CD4-positive, alpha-beta T cell treated with Interleukin-12 subunit alpha and Interleukin-12 subunit beta, for 1 hour (primary cell): ENCODE measurements around the gene SERPINB8.
A peak's percentile ranks its signal among the peaks of the same experiment; 100 is the strongest.

Experiments
- DNase-seq: peaks from one replicate; pipeline ENCODE4 v3.0.0-alpha.2; 2020

Gene SERPINB8

DNA sequence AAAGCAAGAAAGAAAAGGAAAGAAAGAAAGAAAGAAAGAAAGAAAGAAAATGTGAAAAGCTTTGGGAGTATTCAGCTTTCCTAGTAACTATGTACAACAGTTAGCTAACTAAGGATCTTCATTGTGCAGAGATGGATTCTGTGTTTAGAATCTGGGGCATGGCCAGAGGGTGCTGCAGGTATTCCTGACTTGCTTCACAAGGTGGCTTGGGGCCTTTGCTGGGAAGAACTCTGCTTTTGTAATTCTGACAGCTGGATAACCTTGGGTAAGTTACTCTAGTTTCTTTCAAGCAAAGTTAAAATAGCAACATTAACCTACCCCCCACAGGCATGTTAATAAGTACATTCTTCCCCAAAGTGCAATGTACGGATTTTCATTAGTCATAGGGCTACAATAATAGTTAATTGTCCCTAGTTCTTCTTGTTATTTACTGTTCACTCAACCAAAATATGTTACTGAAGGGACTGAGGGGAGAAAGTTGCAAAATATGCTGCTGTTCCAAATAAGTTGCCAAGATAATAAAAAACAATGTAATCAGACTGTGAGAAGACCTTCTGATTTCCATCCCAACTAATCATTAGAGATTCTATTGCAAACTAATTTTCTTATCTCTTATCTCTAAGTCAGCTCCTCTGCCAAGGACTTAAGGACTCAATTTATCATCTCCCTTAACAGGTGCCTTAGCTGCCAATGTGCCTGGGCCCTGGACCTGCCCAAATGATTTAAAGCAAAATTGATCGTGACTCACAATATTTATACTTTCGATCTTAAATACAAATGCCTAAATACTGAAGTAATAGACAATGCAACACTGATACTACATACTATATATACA, 50.3 kb downstream of the SERPINB8 start:
- DNase-seq, result no peak

DNA sequence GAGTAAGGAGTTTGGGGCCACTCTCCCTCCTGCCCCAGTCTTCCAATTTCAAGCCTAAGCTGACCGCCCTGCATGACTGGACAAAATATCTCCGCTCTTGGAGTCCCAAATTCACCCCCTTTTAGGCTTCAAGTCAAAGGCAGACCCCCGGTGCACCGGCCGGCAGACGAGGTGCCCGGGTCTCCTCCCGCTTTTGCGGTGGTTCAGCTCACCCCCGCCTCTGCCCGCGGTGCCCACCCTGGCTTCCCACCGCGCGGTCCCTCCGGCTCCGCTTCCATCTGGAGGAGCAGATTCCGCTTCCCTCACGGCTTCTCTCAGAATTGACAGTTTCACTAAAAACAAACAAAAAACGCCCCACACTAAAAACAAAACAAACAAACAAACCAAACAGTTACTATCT, 56.5 kb downstream of the SERPINB8 start:
- DNase-seq, result no peak

DNA sequence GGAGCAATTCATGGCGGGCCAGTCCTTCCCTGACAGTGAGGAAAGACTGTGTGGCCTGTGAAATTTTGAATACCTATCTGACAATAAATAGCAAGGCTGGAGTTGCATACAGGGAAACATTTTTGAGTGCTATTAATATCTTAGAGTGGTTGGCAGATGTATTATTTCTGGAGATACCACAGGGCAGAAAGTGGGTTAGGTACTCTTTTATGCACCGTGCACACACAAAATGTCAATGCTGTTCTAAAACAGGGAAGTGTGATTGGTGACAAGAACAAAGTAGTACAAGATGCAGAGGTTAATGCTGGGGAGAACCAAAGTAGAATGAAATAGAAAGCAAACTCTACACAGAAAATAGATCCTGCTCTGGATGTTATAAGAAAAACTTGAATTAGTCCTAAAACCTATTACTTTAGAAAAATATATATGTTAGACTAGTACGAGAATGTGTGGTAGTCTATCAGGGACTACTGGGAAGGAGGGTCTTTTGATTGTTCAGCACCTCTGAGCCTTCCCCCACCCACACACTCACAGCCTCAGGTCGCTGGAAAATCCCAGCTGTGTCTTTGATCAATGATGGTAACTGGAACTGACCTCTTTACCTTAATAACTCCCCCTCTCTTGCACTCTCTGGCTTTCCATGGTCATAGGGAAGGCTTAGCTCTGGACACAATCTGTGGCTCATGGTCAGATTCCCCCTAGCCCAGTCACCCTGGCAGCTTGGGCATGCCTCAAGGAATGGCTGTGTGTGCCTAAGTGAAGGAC, 58.2 kb downstream of the SERPINB8 start:
- DNase-seq, result no peak

DNA sequence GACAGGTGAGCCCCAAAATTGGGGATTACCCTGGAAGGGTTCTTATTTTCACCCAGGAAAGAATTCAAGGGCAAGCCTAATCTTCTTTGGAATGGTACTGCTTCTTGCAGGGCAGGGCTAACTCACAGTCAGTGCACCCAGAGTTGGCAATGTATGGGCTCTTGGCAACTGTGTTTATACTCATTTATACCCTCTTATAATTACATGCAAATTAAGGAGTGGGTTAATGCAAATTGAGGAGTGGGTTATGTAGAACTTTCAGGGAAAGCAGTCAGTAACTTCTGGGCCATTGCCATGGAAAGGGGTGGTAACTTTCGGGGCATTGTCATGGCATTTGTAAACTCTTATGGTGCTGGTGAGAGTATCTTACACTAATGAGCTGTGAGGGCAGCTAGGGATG, 59.2 kb downstream of the SERPINB8 start:
- no peak for DNase-seq

DNA sequence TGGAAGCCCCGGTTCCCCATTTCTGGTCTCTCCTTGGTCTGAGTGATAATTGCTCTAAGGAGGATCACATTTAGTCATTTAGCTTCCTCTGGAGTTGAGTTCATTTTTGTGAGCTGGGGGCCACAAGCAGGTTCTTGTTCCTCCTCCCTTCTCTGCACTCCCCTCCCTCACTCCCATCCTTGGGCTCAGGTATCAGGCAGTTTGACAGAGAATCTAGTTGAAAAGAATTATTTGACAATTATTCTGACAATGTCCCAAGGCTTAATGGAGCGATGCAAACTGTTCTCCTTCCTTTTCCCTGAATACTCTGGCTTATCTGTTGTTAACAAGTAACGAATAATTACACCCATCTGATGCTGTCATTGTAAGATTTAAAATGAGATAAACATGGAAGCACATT, 61.5 kb downstream of the SERPINB8 start:
- DNase-seq, result no peak

DNA sequence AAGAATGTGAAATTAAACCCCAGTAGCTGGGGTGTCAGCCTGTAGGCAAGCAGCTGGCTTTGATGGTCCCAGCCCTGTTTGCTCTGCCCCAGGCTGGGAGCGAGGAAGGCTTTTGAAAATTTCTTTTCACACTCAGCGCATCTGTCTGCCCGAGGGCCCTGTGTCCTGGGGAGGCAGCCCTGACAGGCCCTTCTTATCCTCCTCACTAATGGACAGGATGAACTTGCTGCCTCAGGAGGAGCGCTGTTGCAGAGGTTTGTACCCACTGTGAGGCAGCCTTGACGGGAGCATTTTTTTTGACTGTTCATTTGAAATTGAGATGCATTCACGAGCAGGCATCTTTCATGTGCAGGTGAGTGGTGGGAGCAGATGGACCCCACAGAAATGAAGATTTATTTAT, 62.4 kb downstream of the SERPINB8 start:
- DNase-seq, result no peak

DNA sequence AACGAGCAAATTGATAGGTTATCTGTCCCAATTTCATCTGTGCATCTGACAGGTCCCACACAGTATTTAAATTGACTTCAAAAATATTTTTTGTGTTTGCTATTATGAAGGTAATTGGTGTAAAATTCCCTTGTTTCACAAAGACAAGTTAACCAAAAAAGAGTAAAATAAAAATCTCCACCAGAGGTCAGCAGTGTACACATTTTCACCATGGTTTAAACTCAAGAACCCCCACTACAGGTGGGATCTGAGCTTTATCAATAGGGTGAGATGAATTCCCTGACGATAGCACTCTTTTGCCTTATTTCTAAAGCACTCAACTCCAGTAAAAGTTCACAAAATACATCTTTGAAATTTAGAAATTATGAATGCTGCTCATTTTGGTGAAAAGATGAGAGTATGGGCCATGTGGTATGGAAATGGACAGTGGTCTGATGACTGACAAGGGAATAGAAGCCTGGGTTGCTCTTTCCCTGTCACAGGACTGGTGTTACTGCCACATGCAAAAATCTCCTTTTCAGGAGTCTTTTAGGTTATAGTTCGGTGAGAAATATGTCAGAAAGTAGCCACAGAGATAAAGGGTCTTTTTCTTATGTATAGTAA, 68.0 kb downstream of the SERPINB8 start:
- peak; percentile 16 for DNase-seq
